GM18508 (cell line): ENCODE measurements around the gene SLC4A9.

Source experiments
- ATAC-seq: cut with Tn5 transposase; IDR thresholded peaks from one replicate; pipeline ENCODE4 v1.9.1; 2021; ENCODE audit warnings: moderate number of reproducible peaks; ENCODE audit not compliant: insufficient read depth, unreplicated experiment

SLC4A9 gene

GRCh38 chr5:140360101-140360500 is at the start of gene SLC4A9:
Gene SLC4A9, plus strand, starts transcription at chr5:140360194. Its CDS starts 43 bp downstream, at chr5:140360237.
- ATAC-seq: no peak

DNA sequence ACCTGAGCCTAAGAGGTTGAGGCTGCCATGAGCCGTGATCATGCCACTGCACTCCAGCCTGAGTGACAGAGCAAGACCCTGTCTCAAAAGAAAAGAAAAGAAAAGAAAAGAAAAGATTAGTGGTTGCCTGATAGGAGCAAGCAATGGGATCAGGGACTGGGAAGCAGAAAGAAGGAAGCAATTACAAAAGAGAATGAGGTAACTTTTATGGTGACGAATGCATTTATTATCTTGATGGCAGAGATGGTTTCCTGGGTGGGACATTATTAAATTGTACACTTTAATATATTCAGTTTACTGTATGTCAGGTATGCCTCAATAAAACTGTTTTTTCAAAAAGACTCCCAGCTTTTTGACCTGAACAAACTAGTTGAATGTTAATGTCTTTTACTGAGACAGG is 49.6 kb upstream of the SLC4A9 start:
- no peak for ATAC-seq

- no peak for ATAC-seq
Observed at GRCh38 chr5:140311011-140311467, 49.0 kb upstream of the SLC4A9 start.

- ATAC-seq: no peak
Observed at GRCh38 chr5:140312067-140312790, 47.8 kb upstream of the SLC4A9 start.

GRCh38 chr5:140312791-140313189 is 47.2 kb upstream of the SLC4A9 start:
- no peak for ATAC-seq

DNA sequence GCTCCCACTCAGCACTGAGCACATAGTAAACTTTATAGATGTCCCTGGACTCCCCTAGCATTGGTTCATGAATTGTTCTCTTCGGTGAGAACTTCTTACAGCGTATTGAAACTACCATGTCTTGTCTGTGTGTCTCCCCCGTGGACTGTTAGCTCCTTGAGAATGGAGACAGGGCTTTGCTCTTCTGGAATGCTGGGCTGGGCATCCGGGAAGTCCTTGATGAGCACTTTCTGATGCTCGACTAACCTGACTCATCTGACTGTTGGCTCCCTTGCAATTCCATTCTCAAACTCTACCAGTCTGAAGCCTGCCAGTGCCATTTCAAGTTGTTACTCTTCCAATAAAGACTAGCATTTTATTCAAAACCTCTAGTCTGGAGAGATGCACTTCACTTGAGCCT is 42.1 kb upstream of the SLC4A9 start:
- ATAC-seq: no peak

GRCh38 chr5:140318792-140319191 is 41.2 kb upstream of the SLC4A9 start:
- no peak for ATAC-seq

DNA sequence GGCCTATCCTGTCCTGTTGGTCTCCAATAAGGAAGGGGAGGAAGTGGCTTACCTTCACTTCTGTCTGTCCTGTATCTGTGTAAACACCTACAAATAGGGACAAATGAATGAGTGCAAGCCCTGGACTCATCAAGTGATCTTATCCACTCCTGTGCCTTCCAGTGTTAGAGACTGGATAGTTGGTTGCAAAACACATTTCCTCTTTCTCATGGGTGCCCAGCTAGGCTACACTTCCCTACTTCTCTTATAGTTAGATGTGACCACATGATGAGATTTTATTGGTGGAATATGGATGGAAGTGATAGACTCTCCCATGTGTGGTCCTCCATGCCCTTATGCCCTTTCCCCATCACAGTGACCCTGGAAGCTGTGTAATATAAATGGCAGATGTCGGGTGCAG is 40.2 kb upstream of the SLC4A9 start:
- no peak for ATAC-seq

GRCh38 chr5:140321796-140322195 is 38.2 kb upstream of the SLC4A9 start:
- ATAC-seq: peak; percentile 66

- no peak for ATAC-seq
Observed at GRCh38 chr5:140322751-140323731, 37.0 kb upstream of the SLC4A9 start.

DNA sequence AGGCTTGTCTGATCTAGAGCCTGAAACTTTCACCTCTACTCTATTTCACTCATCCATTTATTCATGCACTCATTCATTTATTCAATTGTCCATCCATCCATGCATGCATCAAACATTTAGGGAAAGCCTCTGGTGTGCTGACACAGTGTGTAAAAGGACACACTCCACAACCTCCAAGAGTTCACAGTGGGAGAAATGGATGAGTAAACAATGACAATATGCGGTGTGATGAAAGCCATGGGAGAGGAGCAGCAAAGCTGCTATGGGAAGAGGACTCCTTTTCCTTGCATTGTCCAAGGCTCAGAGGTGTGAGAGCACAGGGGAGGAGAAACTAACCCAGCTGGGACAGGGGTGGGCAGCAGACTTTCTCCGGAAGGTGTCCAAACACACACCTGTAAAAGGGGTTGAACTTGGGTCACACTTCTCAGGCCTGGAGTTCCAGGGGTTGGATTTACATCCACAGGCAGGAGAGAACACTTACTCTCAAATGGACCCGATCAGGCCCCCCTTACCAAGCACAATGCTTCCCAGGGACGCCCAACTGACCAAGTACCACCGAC is 35.9 kb upstream of the SLC4A9 start:
- no peak for ATAC-seq

GRCh38 chr5:140324617-140325241 is 35.3 kb upstream of the SLC4A9 start:
- no peak for ATAC-seq

DNA sequence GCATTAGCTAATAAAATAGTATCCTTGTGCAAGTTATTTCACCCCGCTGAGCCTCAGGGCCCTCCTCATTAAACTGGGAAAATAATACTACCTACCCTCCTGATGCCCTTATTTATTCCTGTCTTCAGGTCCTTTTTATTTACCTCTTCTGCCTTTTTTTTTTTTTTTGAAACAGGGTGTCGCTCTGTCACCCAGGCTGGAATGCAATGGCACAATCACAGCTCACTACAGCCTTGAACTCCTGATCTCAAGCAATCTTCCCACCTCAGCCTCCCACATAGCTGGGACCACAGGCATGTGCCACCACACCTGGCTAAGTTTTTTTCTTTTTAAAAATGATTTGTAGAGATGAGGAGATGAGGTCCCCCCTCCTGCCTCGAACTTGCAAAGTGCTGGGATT is 34.5 kb upstream of the SLC4A9 start:
- no peak for ATAC-seq

DNA sequence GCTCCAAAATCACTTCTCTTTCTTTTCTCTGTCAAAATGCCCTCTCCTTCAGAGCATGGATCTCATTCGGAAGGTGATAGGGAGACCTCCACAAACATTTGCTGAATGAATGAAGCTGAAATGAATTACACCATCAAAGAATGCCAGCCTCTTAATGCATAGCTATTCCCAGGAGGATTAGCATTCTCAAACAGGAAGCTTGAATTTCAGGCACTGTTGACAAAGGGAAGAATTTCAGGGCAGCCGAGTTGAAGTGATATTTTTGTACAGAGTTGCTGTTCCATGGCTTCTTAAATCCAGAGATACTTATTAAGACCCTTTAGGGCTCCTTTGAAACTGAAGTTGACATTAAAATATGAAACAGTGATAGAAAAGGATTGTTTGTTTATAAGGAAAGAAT is 32.4 kb upstream of the SLC4A9 start:
- no peak for ATAC-seq

DNA sequence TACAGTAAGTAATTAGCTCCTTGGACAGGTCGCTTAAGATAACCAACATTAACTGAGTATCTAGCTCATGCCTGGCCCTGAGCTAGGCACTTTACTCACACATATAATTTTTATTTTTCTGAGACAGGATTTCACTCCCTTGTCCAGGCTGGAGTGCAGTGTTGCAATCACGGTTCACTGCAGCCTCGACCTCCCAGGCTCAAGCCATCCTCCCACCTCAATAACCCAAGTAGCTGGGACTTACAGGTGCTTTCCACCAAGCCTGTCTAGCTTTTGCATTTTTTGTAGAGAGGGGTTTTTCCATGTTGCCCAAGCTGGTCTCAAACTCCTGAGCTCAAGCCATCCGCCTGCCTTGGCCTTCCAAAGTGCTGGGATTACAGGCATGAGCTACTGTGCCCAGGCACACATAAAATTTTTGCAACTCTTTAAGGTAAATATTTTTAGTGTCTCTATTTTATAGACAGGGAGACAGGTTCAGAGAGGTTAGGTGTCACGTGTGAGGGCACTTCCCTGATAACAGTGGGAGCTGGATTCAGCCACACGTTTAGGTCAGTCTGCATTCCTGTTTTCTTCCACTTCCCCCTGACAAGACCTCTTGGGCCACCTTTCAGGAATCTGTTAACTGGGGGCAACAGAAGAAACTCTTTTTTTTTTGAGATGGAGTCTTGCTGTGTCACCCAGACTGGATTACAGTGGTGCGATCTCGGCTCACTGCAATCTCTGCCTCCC is 31.8 kb upstream of the SLC4A9 start:
- no peak for ATAC-seq

DNA sequence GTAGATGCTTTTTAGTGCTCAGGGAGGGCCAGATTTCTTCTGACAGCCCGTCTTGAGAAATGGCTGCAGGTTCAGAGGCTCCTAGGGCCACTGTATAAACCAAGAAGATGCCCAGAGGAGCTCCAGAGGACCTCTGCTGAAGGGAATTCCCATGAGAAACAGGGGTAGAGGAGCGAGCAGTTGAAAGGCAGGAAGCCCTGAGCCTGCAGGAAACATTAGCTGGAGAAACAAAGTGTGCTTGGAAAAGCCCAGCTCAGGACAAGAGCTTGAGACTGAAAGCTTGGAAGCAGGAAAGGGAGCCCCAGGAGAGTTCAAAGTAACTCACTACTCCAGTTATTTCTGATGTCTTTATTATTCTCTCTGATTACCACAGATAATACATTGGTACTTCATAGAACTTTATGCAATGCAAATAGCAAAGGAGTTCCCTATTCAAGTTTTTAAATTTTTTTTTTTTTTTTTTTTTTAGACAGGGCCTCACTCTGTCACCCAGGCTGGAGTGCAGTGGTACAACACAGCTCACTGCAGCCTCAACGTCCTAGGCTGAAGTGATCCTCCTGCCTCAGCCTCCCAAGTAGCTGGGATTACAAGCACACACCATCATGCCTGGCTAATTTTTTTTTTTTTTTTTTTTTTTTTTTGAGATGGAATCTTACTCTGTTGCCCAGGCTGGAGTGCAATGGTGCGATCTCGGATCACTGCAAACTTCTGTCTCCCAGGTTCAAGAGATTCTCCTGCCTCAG is 30.1 kb upstream of the SLC4A9 start:
- ATAC-seq: no peak

- ATAC-seq: no peak
Observed at GRCh38 chr5:140331638-140332037, 28.4 kb upstream of the SLC4A9 start.

- no peak for ATAC-seq
Observed at GRCh38 chr5:140336388-140336787, 23.6 kb upstream of the SLC4A9 start.

DNA sequence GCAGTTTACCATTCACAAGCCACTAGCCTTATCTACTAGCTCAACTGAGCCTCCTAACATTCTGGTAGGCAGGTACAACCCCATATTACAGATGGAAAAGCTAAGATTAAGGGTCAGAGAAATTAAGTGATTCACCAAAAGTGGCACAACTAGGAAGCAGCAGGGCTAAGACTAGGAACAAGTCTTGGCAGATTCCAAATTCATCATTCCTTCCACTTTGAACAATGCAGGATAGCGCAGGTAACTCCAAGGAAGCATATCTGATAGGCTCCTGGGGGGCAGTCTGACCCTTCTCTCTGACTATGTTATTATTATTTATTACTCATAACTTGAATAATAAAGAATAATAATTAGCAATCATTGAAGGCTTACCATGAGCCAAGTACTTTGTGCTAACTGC is 22.1 kb upstream of the SLC4A9 start:
- no peak for ATAC-seq
